ENCODE data around the gene METTL1. TPM values are rescaled to one million over a fixed set of nuclear protein-coding genes. Genes with fewer than 3 reads are reported as not detected.

The METTL1 gene
- total RNA-seq, 4 donors from 2014 or later: 6.5 to 17.7 (median 10.1) TPM

DNA sequence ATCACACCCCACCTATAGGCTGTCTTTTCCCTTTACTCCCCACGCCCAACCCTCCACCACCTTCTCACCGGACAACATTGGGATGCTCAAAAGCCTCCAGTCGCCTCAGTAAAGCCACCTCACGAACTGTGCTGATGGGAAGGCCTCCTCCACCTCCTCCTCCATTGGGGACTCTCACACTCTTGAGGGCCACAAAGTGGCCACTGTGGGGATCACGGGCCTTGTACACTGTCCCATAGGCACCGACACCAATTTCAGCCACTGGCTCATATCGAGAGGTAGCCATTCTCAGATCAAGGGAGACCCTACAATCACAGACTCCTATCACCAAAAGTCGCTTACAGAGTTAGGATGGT is 20.5 kb downstream of the METTL1 start:
- H3K36me3 ChIP-seq: peaks cover 0 to 46% (median 4%) of the 10 kb centered on the region in 3 donors
- 7 to 9% methylated on average over 8 of the region's 8 CpGs for WGBS, 2 donors
- peak overlapping the region; percentile 83 to 96 (median 84) for H3K27ac ChIP-seq
- DNase-seq (ENCODE audit: low spot score in 2 of 2): no peak
- no peaks in the 10 kb centered on the region for H3K27me3 ChIP-seq
- peak overlapping the region; percentile 68 to 89 (median 78) for H3K4me3 ChIP-seq
- no peaks in the 10 kb centered on the region for H3K9me3 ChIP-seq
- TF ChIP-seq POLR2A (IDR thresholded peaks at IDR 0.05) (no peak), EP300 (IDR thresholded peaks at IDR 0.05) (no peak)
- TF ChIP-seq, protein P1, sequence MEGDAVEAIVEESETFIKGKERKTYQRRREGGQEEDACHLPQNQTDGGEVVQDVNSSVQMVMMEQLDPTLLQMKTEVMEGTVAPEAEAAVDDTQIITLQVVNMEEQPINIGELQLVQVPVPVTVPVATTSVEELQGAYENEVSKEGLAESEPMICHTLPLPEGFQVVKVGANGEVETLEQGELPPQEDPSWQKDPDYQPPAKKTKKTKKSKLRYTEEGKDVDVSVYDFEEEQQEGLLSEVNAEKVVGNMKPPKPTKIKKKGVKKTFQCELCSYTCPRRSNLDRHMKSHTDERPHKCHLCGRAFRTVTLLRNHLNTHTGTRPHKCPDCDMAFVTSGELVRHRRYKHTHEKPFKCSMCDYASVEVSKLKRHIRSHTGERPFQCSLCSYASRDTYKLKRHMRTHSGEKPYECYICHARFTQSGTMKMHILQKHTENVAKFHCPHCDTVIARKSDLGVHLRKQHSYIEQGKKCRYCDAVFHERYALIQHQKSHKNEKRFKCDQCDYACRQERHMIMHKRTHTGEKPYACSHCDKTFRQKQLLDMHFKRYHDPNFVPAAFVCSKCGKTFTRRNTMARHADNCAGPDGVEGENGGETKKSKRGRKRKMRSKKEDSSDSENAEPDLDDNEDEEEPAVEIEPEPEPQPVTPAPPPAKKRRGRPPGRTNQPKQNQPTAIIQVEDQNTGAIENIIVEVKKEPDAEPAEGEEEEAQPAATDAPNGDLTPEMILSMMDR (IDR thresholded peaks at IDR 0.05): no peak
- H3K4me1 ChIP-seq: peaks cover 0 to 48% (median 19%) of the 10 kb centered on the region in 4 donors

DNA sequence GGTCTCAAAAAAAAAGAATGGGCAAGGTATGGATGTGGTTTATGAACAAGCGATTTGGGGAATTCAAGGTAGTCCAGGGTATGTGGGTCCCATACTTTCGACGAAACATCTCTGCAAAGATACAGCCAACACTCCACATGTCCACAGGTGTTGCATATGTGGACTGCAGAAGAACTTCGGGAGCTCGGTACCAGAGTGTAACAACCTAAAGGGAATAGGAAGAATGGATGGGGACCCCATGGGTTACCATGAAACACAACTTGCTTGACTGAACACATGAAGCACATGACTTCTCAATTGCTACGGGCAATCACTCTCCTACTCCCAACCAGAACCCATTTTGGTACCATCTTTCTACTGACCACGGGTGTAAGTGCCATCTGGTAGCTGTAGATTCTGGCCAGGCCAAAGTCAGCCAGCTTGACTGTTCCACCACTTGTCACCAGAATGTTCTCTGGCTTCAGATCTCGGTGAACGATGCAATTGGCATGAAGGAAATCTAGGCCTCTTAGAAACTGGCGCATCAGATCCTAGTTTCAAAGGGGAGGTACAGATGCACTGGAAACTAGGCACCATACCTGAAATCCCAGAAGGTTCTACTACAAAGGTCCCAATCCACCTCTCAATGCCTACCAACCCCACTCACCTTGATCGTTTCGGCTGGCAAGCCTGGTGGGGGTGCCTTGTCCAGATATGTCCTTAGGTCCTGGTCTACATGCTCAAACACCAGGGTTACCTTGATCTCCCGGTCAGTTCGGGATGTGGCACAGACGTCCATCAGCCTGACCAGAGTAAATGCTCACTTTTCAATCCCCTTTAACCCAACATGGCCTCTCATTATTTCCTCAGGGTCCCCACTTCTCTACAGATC is 21.1 kb downstream of the METTL1 start:
- peaks cover 0 to 48% (median 15%) of the 10 kb centered on the region in 4 donors for H3K4me1 ChIP-seq
- no peak for TF ChIP-seq POLR2A (IDR thresholded peaks at IDR 0.05)
- TF ChIP-seq EP300 (IDR thresholded peaks at IDR 0.05): no peak
- TF ChIP-seq, protein P1 (IDR thresholded peaks at IDR 0.05): no peak
- no peaks in the 10 kb centered on the region for H3K9me3 ChIP-seq
- 88 to 90% methylated on average over 15 of the region's 15 CpGs for WGBS, 2 donors
- DNase-seq (ENCODE audit: low spot score in 2 of 2): no peak
- no peaks in the 10 kb centered on the region for H3K27me3 ChIP-seq
- peak overlapping the region; percentile 68 to 89 (median 78) for H3K4me3 ChIP-seq
- H3K27ac ChIP-seq: peak overlapping the region; percentile 83 to 96 (median 84)
- peaks cover 0 to 50% (median 4%) of the 10 kb centered on the region in 3 donors for H3K36me3 ChIP-seq

DNA sequence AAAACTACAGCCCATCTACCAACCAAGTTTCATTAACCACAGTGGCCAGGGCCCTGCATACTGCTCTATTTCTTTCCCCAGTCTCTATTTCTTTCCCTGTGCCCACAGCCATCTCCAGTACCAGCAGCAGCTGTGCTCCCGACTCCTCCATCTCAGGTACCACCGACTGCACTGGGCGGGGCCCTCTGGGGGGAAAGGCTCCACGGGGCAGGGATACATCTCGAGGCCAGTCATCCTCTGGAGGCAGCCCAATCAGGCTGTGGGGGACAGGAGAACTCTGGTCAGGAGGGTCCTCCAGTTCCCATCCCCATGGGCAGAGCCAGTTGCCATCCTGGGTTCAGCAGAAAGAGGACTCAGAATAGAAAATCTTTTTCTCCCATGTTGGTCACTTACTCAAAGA is 22.8 kb downstream of the METTL1 start:
- 91 to 93% methylated on average over 5 of the region's 5 CpGs for WGBS, 2 donors
- Histone ChIP-seq H3K4me3 (no peak overlapping the region), H3K27ac (no peak overlapping the region), H3K9me3 (no peaks in the 10 kb centered on the region), H3K36me3 (peaks cover 0 to 50% (median 4%) of the 10 kb centered on the region in 3 donors), H3K27me3 (no peaks in the 10 kb centered on the region), H3K4me1 (peaks cover 0 to 48% (median 11%) of the 10 kb centered on the region in 4 donors)
- no peak for DNase-seq (ENCODE audit: low spot score in 2 of 2)
- TF ChIP-seq POLR2A (IDR thresholded peaks at IDR 0.05): no peak
- TF ChIP-seq, protein P1 (IDR thresholded peaks at IDR 0.05): no peak
- TF ChIP-seq EP300 (IDR thresholded peaks at IDR 0.05): no peak

DNA sequence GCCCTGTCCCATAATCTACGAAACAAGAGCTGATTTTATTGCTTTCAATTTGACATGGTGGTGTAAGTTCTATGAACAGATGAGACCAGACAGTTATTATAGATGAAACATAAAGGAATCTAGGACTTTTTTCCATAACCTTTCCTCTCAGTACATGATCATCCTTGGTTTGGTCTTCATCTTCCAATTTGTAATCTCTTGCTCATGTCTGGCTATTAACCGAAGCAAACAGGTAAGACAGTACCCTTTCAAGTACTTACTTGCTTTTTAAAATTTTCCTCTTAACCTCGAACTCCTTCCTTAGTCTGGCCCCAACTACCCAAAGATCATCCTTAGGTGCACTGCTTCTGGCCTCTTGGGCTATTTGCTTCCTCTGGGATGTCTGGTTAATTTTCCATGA is 25.9 kb downstream of the METTL1 start:
- peaks cover 0 to 3% of the 10 kb centered on the region in 2 donors for H3K27me3 ChIP-seq
- H3K9me3 ChIP-seq: no peaks in the 10 kb centered on the region
- H3K4me3 ChIP-seq: peak overlapping the region in 1 of 4 donors; percentile 74
- DNase-seq (ENCODE audit: low spot score in 2 of 2): no peak
- TF ChIP-seq, protein P1 (IDR thresholded peaks at IDR 0.05): no peak
- TF ChIP-seq EP300 (IDR thresholded peaks at IDR 0.05): no peak
- TF ChIP-seq POLR2A (IDR thresholded peaks at IDR 0.05): no peak
- peak overlapping the region in 2 of 4 donors; percentile 93 to 99 for H3K27ac ChIP-seq
- peaks cover 0 to 31% (median 6%) of the 10 kb centered on the region in 4 donors for H3K4me1 ChIP-seq
- 87% methylated on average over 3 of the region's 3 CpGs for WGBS, 2 donors
- H3K36me3 ChIP-seq: peaks cover 0 to 50% (median 4%) of the 10 kb centered on the region in 3 donors

DNA sequence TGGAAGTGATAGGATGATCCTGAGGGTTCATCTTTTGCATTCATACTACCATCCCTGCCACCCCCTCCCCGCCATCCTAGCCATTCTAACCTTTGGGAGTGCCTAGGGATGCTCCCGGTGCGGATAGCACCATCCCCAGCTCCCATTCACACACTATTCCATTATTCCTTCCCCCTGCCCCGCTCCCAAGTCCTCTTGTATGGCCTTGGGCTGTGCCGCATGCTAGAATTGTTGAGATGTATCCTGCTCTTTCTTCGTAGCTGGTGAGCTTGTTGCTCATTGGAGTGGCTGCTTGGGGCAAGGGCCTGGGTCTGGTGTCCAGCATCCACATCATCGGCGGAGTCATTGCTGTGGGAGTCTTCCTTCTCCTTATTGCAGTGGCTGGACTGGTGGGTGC is 26.4 kb downstream of the METTL1 start:
- peaks cover 0 to 45% (median 4%) of the 10 kb centered on the region in 3 donors for H3K36me3 ChIP-seq
- DNase-seq (ENCODE audit: low spot score in 2 of 2): no peak
- TF ChIP-seq EP300 (IDR thresholded peaks at IDR 0.05) (no peak), POLR2A (IDR thresholded peaks at IDR 0.05) (no peak)
- TF ChIP-seq, protein P1 (IDR thresholded peaks at IDR 0.05): no peak
- H3K27ac ChIP-seq: peak overlapping the region; percentile 93 to 99 (median 93)
- H3K4me3 ChIP-seq: peak overlapping the region; percentile 49 to 90 (median 66)
- H3K9me3 ChIP-seq: no peaks in the 10 kb centered on the region
- 39 to 40% methylated on average over 8 of the region's 8 CpGs for WGBS, 2 donors
- H3K27me3 ChIP-seq: peaks cover 0 to 8% of the 10 kb centered on the region in 2 donors
- H3K4me1 ChIP-seq: peaks cover 0 to 26% (median 5%) of the 10 kb centered on the region in 4 donors

Measured in tibial nerve (tissue), 4 donors.